Gastroesophageal sphincter (tissue), 4 donors: ENCODE measurements around the gene RABL3. TPM values are rescaled to one million over a fixed set of nuclear protein-coding genes. Genes with fewer than 3 reads are reported as not detected.

Experiments
- ATAC-seq: fragments of 150-250 bp; one replicate; pipeline ENCODE4 v1.9.1; 2016; ENCODE audit warnings: mild to moderate bottlenecking, moderate library complexity
- H3K27ac ChIP-seq, 4 donors: fragments of 200-600 bp; sonication (generic) in 3 of 4; 1 replicate in 3 of 4; 2 replicates in 1 of 4; pipeline ENCODE4 v1.5.1; 2016 to 2019
- H3K27me3 ChIP-seq: fragments of 200-600 bp; sonication (generic); one replicate; pipeline ENCODE4 v1.5.1; 2019
- H3K36me3 ChIP-seq, 2 donors: fragments of 200-600 bp; sonication (generic); one replicate each; pipeline ENCODE4 v1.5.1; 2019; ENCODE audit warnings: control low read depth in 1 of 2
- H3K4me1 ChIP-seq, 3 donors: fragments of 200-600 bp; sonication (generic); 1 replicate in 2 of 3; 2 replicates in 1 of 3; pipeline ENCODE4 v1.5.1; 2016 to 2019; ENCODE audit warnings: control low read depth in 2 of 3
- H3K4me3 ChIP-seq, 2 donors: fragments of 200-600 bp; sonication (generic); one replicate each; pipeline ENCODE4 v1.5.1; 2019; ENCODE audit warnings: mild to moderate bottlenecking in 1 of 2, moderate library complexity in 1 of 2
- H3K9me3 ChIP-seq, 3 donors: fragments of 200-600 bp; sonication (generic); one replicate each; pipeline ENCODE4 v1.5.1; 2017 to 2019; ENCODE audit warnings: control low read depth in 2 of 3
- CTCF ChIP-seq, 4 experiments: fragments of 200-600 bp in 2 of 4; fragments of 450-650 bp in 2 of 4; sonication (generic) in 1 of 4; IDR thresholded peaks; one replicate each; pipeline ENCODE4 v1.5.1; 2017 to 2019; ENCODE audit warnings: antibody characterized with exemption in 4 of 4, mild to moderate bottlenecking in 2 of 4, moderate library complexity in 2 of 4
- EP300 ChIP-seq: sonication (generic); formaldehyde crosslinking; IDR thresholded peaks from one replicate; pipeline ENCODE4 v1.6.1; 2017; ENCODE audit warnings: antibody characterized with exemption, mild to moderate bottlenecking
- POLR2A ChIP-seq, 2 donors: fragments of 450-650 bp; IDR thresholded peaks; one replicate each; pipeline ENCODE4 v1.6.1; 2017; ENCODE audit warnings: antibody characterized with exemption in 2 of 2, mild to moderate bottlenecking in 2 of 2, moderate library complexity in 1 of 2
- POLR2AphosphoS5 ChIP-seq: sonication (generic); formaldehyde crosslinking; IDR thresholded peaks from one replicate; pipeline ENCODE4 v1.6.1; 2017; ENCODE audit warnings: antibody characterized with exemption
- WGBS, 2 donors: methylation state at CpG; one replicate each; pipeline ENCODE4 v1.1.5; 2018; ENCODE audit warnings: low coverage in 1 of 2; 5-methylcytosine and 5-hydroxymethylcytosine counted together
- total RNA-seq, 4 donors: library from RNA; depleted of rRNA; stranded (reverse); fragments of >200 nt; gene quantifications; one replicate each; pipeline ENCODE4 v1.1.0, GENCODE V29; 2016

RABL3 gene
- total RNA-seq, 4 donors from 2014 or later, result 16.3 to 29.2 (median 20.1) TPM

GRCh38 chr3:120713262-120713661 lies 29.1 kb downstream of the RABL3 start:
- ATAC-seq, result no peak
- Histone ChIP-seq H3K27me3 (no peaks in the 10 kb centered on the region), H3K4me1 (no peaks in the 10 kb centered on the region), H3K36me3 (no peaks in the 10 kb centered on the region), H3K27ac (no peak overlapping the region), H3K4me3 (no peak overlapping the region), H3K9me3 (no peaks in the 10 kb centered on the region)
- TF ChIP-seq CTCF (IDR thresholded peaks at IDR 0.05) (no peak), EP300 (no peak), POLR2AphosphoS5 (no peak), POLR2A (IDR thresholded peaks at IDR 0.05) (no peak)

- Histone ChIP-seq H3K4me3 (no peak overlapping the region), H3K27ac (no peak overlapping the region), H3K9me3 (no peaks in the 10 kb centered on the region), H3K4me1 (no peaks in the 10 kb centered on the region), H3K36me3 (peaks cover 0 to 13% of the 10 kb centered on the region in 2 donors), H3K27me3 (no peaks in the 10 kb centered on the region)
- 100% methylated on average over 1 of the region's 1 CpG for WGBS, 2 donors
- ATAC-seq, result no peak
- no peak for TF ChIP-seq CTCF (IDR thresholded peaks at IDR 0.05)
- TF ChIP-seq EP300, result no peak
- TF ChIP-seq POLR2AphosphoS5, result no peak
- no peak for TF ChIP-seq POLR2A (IDR thresholded peaks at IDR 0.05)
Measured at GRCh38 chr3:120710369-120710768, 31.9 kb downstream of the RABL3 start.

GRCh38 chr3:120708408-120708807 lies 33.9 kb downstream of the RABL3 start:
- Histone ChIP-seq H3K27ac (no peak overlapping the region), H3K27me3 (no peaks in the 10 kb centered on the region), H3K4me3 (no peak overlapping the region), H3K9me3 (peaks cover 0 to 5% (median 0%) of the 10 kb centered on the region in 3 donors), H3K36me3 (peaks cover 0 to 32% of the 10 kb centered on the region in 2 donors), H3K4me1 (no peaks in the 10 kb centered on the region)
- TF ChIP-seq EP300 (no peak), CTCF (IDR thresholded peaks at IDR 0.05) (no peak), POLR2AphosphoS5 (no peak), POLR2A (IDR thresholded peaks at IDR 0.05) (no peak)
- no peak for ATAC-seq

GRCh38 chr3:120706950-120707349 lies 35.4 kb downstream of the RABL3 start:
- H3K27ac ChIP-seq, result no peak overlapping the region
- H3K36me3 ChIP-seq, result peaks cover 0 to 38% of the 10 kb centered on the region in 2 donors
- H3K27me3 ChIP-seq, result no peaks in the 10 kb centered on the region
- TF ChIP-seq POLR2A (IDR thresholded peaks at IDR 0.05) (no peak), EP300 (no peak), CTCF (IDR thresholded peaks at IDR 0.05) (no peak), POLR2AphosphoS5 (no peak)
- no peak overlapping the region for H3K4me3 ChIP-seq
- peaks cover 0 to 5% (median 0%) of the 10 kb centered on the region in 3 donors for H3K9me3 ChIP-seq
- no peak for ATAC-seq
- H3K4me1 ChIP-seq, result no peaks in the 10 kb centered on the region

GRCh38 chr3:120705884-120706582 lies 36.3 kb downstream of the RABL3 start:
- H3K4me1 ChIP-seq, result no peaks in the 10 kb centered on the region
- no peak overlapping the region for H3K4me3 ChIP-seq
- H3K36me3 ChIP-seq, result peaks cover 0 to 38% of the 10 kb centered on the region in 2 donors
- WGBS, 2 donors, result 91 to 93% methylated on average over 5 of the region's 5 CpGs
- no peak overlapping the region for H3K27ac ChIP-seq
- H3K9me3 ChIP-seq, result peaks cover 0 to 5% (median 0%) of the 10 kb centered on the region in 3 donors
- no peak for TF ChIP-seq POLR2A (IDR thresholded peaks at IDR 0.05)
- no peak for TF ChIP-seq POLR2AphosphoS5
- no peak for TF ChIP-seq EP300
- TF ChIP-seq CTCF (IDR thresholded peaks at IDR 0.05), result no peak
- no peaks in the 10 kb centered on the region for H3K27me3 ChIP-seq
- no peak for ATAC-seq
